ENCODE measurements around the gene ELAVL1.

DNA sequence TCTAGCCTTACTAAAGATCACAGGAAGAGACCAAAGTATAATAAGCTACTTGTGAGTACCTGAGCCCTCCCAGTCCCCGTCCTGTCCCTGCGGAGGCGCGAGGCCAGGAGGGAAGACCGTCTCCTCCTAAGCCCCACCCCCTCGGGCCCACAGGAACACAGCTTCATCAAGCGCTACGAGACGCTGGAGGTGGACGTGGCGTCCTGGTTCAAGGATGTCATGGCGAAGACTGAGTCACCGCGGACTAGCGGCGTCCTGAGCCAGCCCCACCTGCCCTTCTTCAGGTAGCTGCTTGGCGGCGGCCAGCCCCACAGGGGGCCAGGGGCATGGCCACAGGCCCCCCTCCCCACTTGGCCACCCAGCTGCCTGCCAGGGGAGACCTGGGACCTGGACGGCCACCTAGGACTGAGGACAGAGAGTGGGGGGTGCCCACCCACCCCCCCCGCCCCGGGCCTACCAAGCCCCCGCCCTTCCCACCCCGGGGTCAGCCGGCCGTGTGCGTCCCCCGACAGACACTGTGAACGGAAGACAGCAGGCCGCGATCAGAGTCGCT, 93.2 kb downstream of the ELAVL1 start:
- TF ChIP-seq CTCF (IDR thresholded peaks at IDR 0.05; ENCODE audit: poor library complexity) (no peak), EZH2 (IDR thresholded peaks at IDR 0.05; ENCODE audit: borderline replicate concordance) (no peak)

All from hepatocyte (in vitro differentiated cells).